SU-DHL-6 (cell line): ENCODE measurements around the gene TFE3.

Experiments used
- H2AFZ ChIP-seq: fragments of 200-600 bp; sonication (generic); 2 replicates; pipeline ENCODE4 v1.6.1; 2014; ENCODE audit warnings: low read depth, mild to moderate bottlenecking, moderate library complexity, mixed read lengths, antibody characterized with exemption, low read length; ENCODE audit not compliant: severe bottlenecking
- H3F3A ChIP-seq: fragments of 200-600 bp; shearing (Covaris generic); 2 replicates; pipeline ENCODE4 v1.6.0; 2016; ENCODE audit warnings: antibody characterized with exemption, mild to moderate bottlenecking; ENCODE audit not compliant: insufficient read depth
- H3K27ac ChIP-seq: fragments of 200-600 bp; sonication (generic); 2 replicates; pipeline ENCODE4 v1.5.1; 2016; ENCODE audit warnings: low read depth, mild to moderate bottlenecking, low read length, moderate library complexity, mixed read lengths
- H3K27me3 ChIP-seq: fragments of 200-600 bp; sonication (generic), shearing (Covaris generic); 2 replicates; pipeline ENCODE4 v1.6.0; 2014; ENCODE audit warnings: mild to moderate bottlenecking, low read length
- H3K36me3 ChIP-seq: fragments of 200-600 bp; sonication (generic); 2 replicates; pipeline ENCODE4 v1.6.1; 2014; ENCODE audit warnings: mild to moderate bottlenecking, low read length, mixed read lengths
- H3K4me2 ChIP-seq: fragments of 300-600, 200-600 bp; shearing (Covaris generic), sonication (generic); 2 replicates; pipeline ENCODE4 v1.6.0; 2014; ENCODE audit warnings: low read length, low read depth, mild to moderate bottlenecking; ENCODE audit not compliant: poor library complexity, severe bottlenecking
- H3K4me3 ChIP-seq: fragments of 200-600 bp; sonication (generic); 2 replicates; pipeline ENCODE4 v1.5.1; 2014; ENCODE audit warnings: antibody characterized with exemption, low read length, mild to moderate bottlenecking, mixed read lengths; ENCODE audit not compliant: insufficient read depth, poor library complexity, severe bottlenecking
- H3K79me2 ChIP-seq: fragments of 200-600 bp; sonication (generic); 2 replicates; pipeline ENCODE4 v1.6.1; 2014; ENCODE audit warnings: mild to moderate bottlenecking, low read length, moderate library complexity; ENCODE audit not compliant: insufficient read depth
- H3K9ac ChIP-seq: fragments of 200-600 bp; sonication (generic); 2 replicates; pipeline ENCODE4 v1.7.0; 2014; ENCODE audit warnings: mild to moderate bottlenecking, low read length
- H3K9me2 ChIP-seq: fragments of 200-600 bp; sonication (generic); replicated peaks from 2 replicates; pipeline ENCODE4 v1.6.1; 2014; ENCODE audit warnings: low read length; ENCODE audit not compliant: insufficient read depth
- H3K9me3 ChIP-seq: fragments of 200-600 bp; sonication (generic); 2 replicates; pipeline ENCODE4 v1.6.1; 2014; ENCODE audit warnings: low read length, mixed read lengths; ENCODE audit not compliant: insufficient read depth
- H4K20me1 ChIP-seq: fragments of 200-600 bp; sonication (generic); 2 replicates; pipeline ENCODE4 v1.6.1; 2014; ENCODE audit warnings: low read depth, mild to moderate bottlenecking, antibody characterized with exemption, low read length, moderate library complexity, mixed read lengths
- EZH2phosphoT487 ChIP-seq: fragments of 200-600 bp; sonication (generic), shearing (Covaris generic); conservative IDR thresholded peaks from 2 replicates; pipeline ENCODE4 v1.6.1; 2018; ENCODE audit warnings: mild to moderate bottlenecking, antibody characterized with exemption, low read length, moderate library complexity, mixed read lengths
- TF ChIP-seq, protein P1 (sequence below): fragments of 200-600 bp; sonication (generic); IDR thresholded peaks from one replicate; pipeline ENCODE4 v1.5.1; 2017; ENCODE audit warnings: antibody characterized with exemption, mild to moderate bottlenecking, low read length, moderate library complexity; ENCODE audit not compliant: insufficient read depth, poor library complexity, severe bottlenecking

Gene TFE3

GRCh38 chrX:49073601-49074575, 30.7 kb upstream of the TFE3 start, which contains the start of gene PRAF2:
TSS of gene PRAF2 (minus strand) at chrX:49074002. CDS start at chrX:49073987, 15 bp downstream.
- Histone ChIP-seq H3K27me3 (no peaks in the 10 kb centered on the region), H3K4me3 (peak within 1 kb of the TSS; percentile 84), H3K9me2 (no peaks in the 10 kb centered on the region), H4K20me1 (no peaks in the 10 kb centered on the region), H3F3A (no peaks in the 10 kb centered on the region), H3K27ac (peak within 1 kb of the TSS; percentile 44), H3K9me3 (no peaks in the 10 kb centered on the region), H3K79me2 (peaks cover 11% of the 10 kb centered on the region; the same call in 1 of the 2 replicates), H2AFZ (no peak within 1 kb of the TSS), H3K4me2 (peak within 1 kb of the TSS; percentile 73), H3K36me3 (no peaks in the 10 kb centered on the region), H3K9ac (peak within 1 kb of the TSS; percentile 80)
- TF ChIP-seq, protein P1, sequence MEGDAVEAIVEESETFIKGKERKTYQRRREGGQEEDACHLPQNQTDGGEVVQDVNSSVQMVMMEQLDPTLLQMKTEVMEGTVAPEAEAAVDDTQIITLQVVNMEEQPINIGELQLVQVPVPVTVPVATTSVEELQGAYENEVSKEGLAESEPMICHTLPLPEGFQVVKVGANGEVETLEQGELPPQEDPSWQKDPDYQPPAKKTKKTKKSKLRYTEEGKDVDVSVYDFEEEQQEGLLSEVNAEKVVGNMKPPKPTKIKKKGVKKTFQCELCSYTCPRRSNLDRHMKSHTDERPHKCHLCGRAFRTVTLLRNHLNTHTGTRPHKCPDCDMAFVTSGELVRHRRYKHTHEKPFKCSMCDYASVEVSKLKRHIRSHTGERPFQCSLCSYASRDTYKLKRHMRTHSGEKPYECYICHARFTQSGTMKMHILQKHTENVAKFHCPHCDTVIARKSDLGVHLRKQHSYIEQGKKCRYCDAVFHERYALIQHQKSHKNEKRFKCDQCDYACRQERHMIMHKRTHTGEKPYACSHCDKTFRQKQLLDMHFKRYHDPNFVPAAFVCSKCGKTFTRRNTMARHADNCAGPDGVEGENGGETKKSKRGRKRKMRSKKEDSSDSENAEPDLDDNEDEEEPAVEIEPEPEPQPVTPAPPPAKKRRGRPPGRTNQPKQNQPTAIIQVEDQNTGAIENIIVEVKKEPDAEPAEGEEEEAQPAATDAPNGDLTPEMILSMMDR = no peak
- no peak for TF ChIP-seq EZH2phosphoT487

- H3K4me3 ChIP-seq = peak overlapping the region; percentile 84
- TF ChIP-seq EZH2phosphoT487 = no peak
- TF ChIP-seq, protein P1 = no peak
- H3K9ac ChIP-seq = peak overlapping the region; percentile 80
- no peak overlapping the region for H2AFZ ChIP-seq
- no peaks in the 10 kb centered on the region for H4K20me1 ChIP-seq
- peak overlapping the region; percentile 73 for H3K4me2 ChIP-seq
- peaks cover 11% of the 10 kb centered on the region; the same call in 1 of the 2 replicates for H3K79me2 ChIP-seq
- no peak overlapping the region for H3K27ac ChIP-seq
- no peaks in the 10 kb centered on the region for H3K9me2 ChIP-seq
- no peaks in the 10 kb centered on the region for H3K36me3 ChIP-seq
- no peaks in the 10 kb centered on the region for H3F3A ChIP-seq
- H3K27me3 ChIP-seq = no peaks in the 10 kb centered on the region
- H3K9me3 ChIP-seq = no peaks in the 10 kb centered on the region
Observed at GRCh38 chrX:49072712-49073095, 29.5 kb upstream of the TFE3 start.

- Histone ChIP-seq H3K36me3 (no peaks in the 10 kb centered on the region), H2AFZ (no peak overlapping the region), H3K9ac (no peak overlapping the region), H3K4me3 (no peak overlapping the region), H3F3A (no peaks in the 10 kb centered on the region), H3K27ac (no peak overlapping the region), H3K79me2 (peaks cover 11% of the 10 kb centered on the region; the same call in 1 of the 2 replicates), H3K4me2 (no peak overlapping the region), H4K20me1 (no peaks in the 10 kb centered on the region), H3K27me3 (no peaks in the 10 kb centered on the region), H3K9me2 (no peaks in the 10 kb centered on the region), H3K9me3 (no peaks in the 10 kb centered on the region)
- no peak for TF ChIP-seq EZH2phosphoT487
- TF ChIP-seq, protein P1 = no peak
Observed at GRCh38 chrX:49071877-49072711, 28.9 kb upstream of the TFE3 start.
